Smooth muscle cell (in vitro differentiated cells): ENCODE results near the gene S1PR5. TPM values are rescaled to one million over a fixed set of nuclear protein-coding genes. Genes with fewer than 3 reads are reported as not detected.
A peak's percentile ranks its signal among the peaks of the same experiment; 100 is the strongest.

Source experiments
- DNase-seq: peaks from one replicate; lab custom pipeline; 2025; ENCODE audit not compliant: unreplicated experiment; lab: John Stamatoyannopoulos, UW
- H2AFZ ChIP-seq: fragments of 200-600 bp; sonication (generic); 2 replicates; pipeline ENCODE4 v1.6.0; 2016; ENCODE audit warnings: antibody characterized with exemption, low read depth, mild to moderate bottlenecking
- H3F3A ChIP-seq: fragments of 200-600 bp; sonication (generic); 2 replicates; pipeline ENCODE4 v1.6.0; 2017; ENCODE audit warnings: antibody characterized with exemption, low read depth
- H3K27ac ChIP-seq: fragments of 200-600 bp; sonication (generic); 2 replicates; pipeline ENCODE4 v1.5.1; 2016; ENCODE audit warnings: low read depth, mild to moderate bottlenecking
- H3K27me3 ChIP-seq: fragments of 200-600 bp; sonication (generic); 2 replicates; pipeline ENCODE4 v1.6.1; 2016; ENCODE audit warnings: low read depth, mild to moderate bottlenecking
- H3K36me3 ChIP-seq: fragments of 200-600 bp; sonication (generic); 2 replicates; pipeline ENCODE4 v1.5.1; 2016; ENCODE audit warnings: low read depth
- H3K4me1 ChIP-seq: fragments of 200-600 bp; sonication (generic); 2 replicates; pipeline ENCODE4 v1.5.1; 2016; ENCODE audit warnings: low read depth
- H3K4me2 ChIP-seq: fragments of 200-600 bp; sonication (generic); 2 replicates; pipeline ENCODE4 v1.6.0; 2016; ENCODE audit warnings: mild to moderate bottlenecking
- H3K4me3 ChIP-seq: fragments of 200-600 bp; sonication (generic); 2 replicates; pipeline ENCODE4 v1.5.1; 2016; ENCODE audit warnings: mild to moderate bottlenecking
- H3K79me2 ChIP-seq: fragments of 200-600 bp; sonication (generic); 2 replicates; pipeline ENCODE4 v1.6.0; 2016; ENCODE audit warnings: low read depth, mild to moderate bottlenecking
- H3K9ac ChIP-seq: fragments of 200-600 bp; sonication (generic); 2 replicates; pipeline ENCODE4 v1.6.0; 2016; ENCODE audit warnings: low read depth
- H3K9me3 ChIP-seq: fragments of 200-600 bp; sonication (generic); replicated peaks from 2 replicates; pipeline ENCODE4 v1.5.1; 2016; ENCODE audit warnings: low read depth
- H4K20me1 ChIP-seq: fragments of 200-600 bp; sonication (generic); 2 replicates; pipeline ENCODE4 v1.6.0; 2016; ENCODE audit warnings: low read depth
- CTCF ChIP-seq: fragments of 200-600 bp; sonication (generic); IDR thresholded peaks from 2 replicates; pipeline ENCODE4 v1.5.1; 2017; ENCODE audit warnings: borderline replicate concordance, mild to moderate bottlenecking, antibody characterized with exemption; ENCODE audit not compliant: insufficient read depth, poor library complexity, severe bottlenecking
- WGBS: methylation state at CpG from one replicate; pipeline ENCODE4 v1.1.7; 2016; ENCODE audit warnings: low lambda C conversion rate; 5-methylcytosine and 5-hydroxymethylcytosine counted together
- polyA plus RNA-seq: library from polyadenylated mRNA; unstranded; fragments of >200 nt; fragmentation: Nextera tagmentation; extraction: Ambion mirVana; gene quantifications from 2 replicates; pipeline ENCODE4 v1.2.1, GENCODE V29; 2016
- total RNA-seq: library from RNA; depleted of rRNA; stranded (reverse); fragments of >200 nt; gene quantifications from 2 replicates; pipeline ENCODE4 v1.2.3, GENCODE V29; 2014

S1PR5 gene
- total and polyA plus RNA-seq, 2 experiments from 2014 or later = 5.3 to 9.0 TPM

GRCh38 chr19:10519421-10519820 lies 2.2 kb upstream of the S1PR5 start:
- DNase-seq = no peak
- no peak overlapping the region for H3K4me2 ChIP-seq
- H3K27ac ChIP-seq = no peak overlapping the region
- H2AFZ ChIP-seq = no peak overlapping the region
- H3K9ac ChIP-seq = no peak overlapping the region
- no peak overlapping the region for H3K4me3 ChIP-seq
- H3K79me2 ChIP-seq = peaks cover 16% of the 10 kb centered on the region
- 92% methylated on average over 7 of the region's 7 CpGs for WGBS
- H3K4me1 ChIP-seq = peaks cover 12% of the 10 kb centered on the region
- no peaks in the 10 kb centered on the region for H4K20me1 ChIP-seq
- H3F3A ChIP-seq = no peaks in the 10 kb centered on the region
- H3K27me3 ChIP-seq = peaks cover 9% of the 10 kb centered on the region
- H3K9me3 ChIP-seq = no peaks in the 10 kb centered on the region
- TF ChIP-seq CTCF = no peak
- no peaks in the 10 kb centered on the region for H3K36me3 ChIP-seq

GRCh38 chr19:10518444-10519361 lies 1.5 kb upstream of the S1PR5 start:
- H3K27me3 ChIP-seq = peaks cover 15% of the 10 kb centered on the region
- DNase-seq = no peak
- H3K27ac ChIP-seq = no peak overlapping the region
- no peaks in the 10 kb centered on the region for H3K36me3 ChIP-seq
- H2AFZ ChIP-seq = peak overlapping the region; percentile 73
- H4K20me1 ChIP-seq = no peaks in the 10 kb centered on the region
- no peaks in the 10 kb centered on the region for H3K9me3 ChIP-seq
- peak overlapping the region; percentile 93 for H3K4me2 ChIP-seq
- 34% methylated on average over 32 of the region's 33 CpGs for WGBS
- H3K9ac ChIP-seq = no peak overlapping the region
- peaks cover 16% of the 10 kb centered on the region for H3K79me2 ChIP-seq
- H3K4me1 ChIP-seq = peaks cover 12% of the 10 kb centered on the region
- TF ChIP-seq CTCF = no peak
- peak overlapping the region; percentile 54 for H3K4me3 ChIP-seq
- no peaks in the 10 kb centered on the region for H3F3A ChIP-seq

- Histone ChIP-seq H3F3A (no peaks in the 10 kb centered on the region), H3K9me3 (no peaks in the 10 kb centered on the region), H3K4me2 (peak overlapping the region; percentile 93), H3K27ac (no peak overlapping the region), H3K79me2 (peaks cover 16% of the 10 kb centered on the region), H3K27me3 (peaks cover 19% of the 10 kb centered on the region), H2AFZ (peak overlapping the region; percentile 73), H3K4me1 (peaks cover 12% of the 10 kb centered on the region), H4K20me1 (no peaks in the 10 kb centered on the region), H3K4me3 (peak overlapping the region; percentile 54), H3K9ac (no peak overlapping the region), H3K36me3 (no peaks in the 10 kb centered on the region)
- peak; percentile 50 for DNase-seq
- TF ChIP-seq CTCF = no peak
- WGBS = 4% methylated on average over 18 of the region's 27 CpGs
Measured at GRCh38 chr19:10517760-10518443, 655 bp upstream of the S1PR5 start.
